Measurements from ENCODE around the gene CACNA2D1.
"Not testable (repeated sequence)": the region's sequence is repeated elsewhere in the genome, so short reads cannot be mapped to it uniquely, and the experiment has no call there.

CACNA2D1 gene

GRCh38 chr7:82173400-82174021 lies 270.1 kb downstream of the CACNA2D1 start:
- DNase-seq (ENCODE audit: low read depth in 2 of 2, low spot score in 1 of 2), result no peak

GRCh38 chr7:82172881-82173280 lies 270.7 kb downstream of the CACNA2D1 start:
- DNase-seq (ENCODE audit: low read depth in 2 of 2, low spot score in 1 of 2), result no peak

- no peak for DNase-seq (ENCODE audit: low read depth in 2 of 2, low spot score in 1 of 2)
These were observed 271.6 kb downstream of the CACNA2D1 start for GRCh38 chr7:82172017-82172416.

- no peak for DNase-seq (ENCODE audit: low read depth in 2 of 2, low spot score in 1 of 2)
These were observed 275.8 kb downstream of the CACNA2D1 start for GRCh38 chr7:82167558-82168314.

GRCh38 chr7:82166260-82167015 lies 277.1 kb downstream of the CACNA2D1 start:
- DNase-seq (ENCODE audit: low read depth in 2 of 2, low spot score in 1 of 2), result no peak

- DNase-seq (ENCODE audit: low read depth in 2 of 2, low spot score in 1 of 2), result no peak
These were observed 278.8 kb downstream of the CACNA2D1 start for GRCh38 chr7:82164813-82165212.

- DNase-seq (ENCODE audit: low read depth in 2 of 2, low spot score in 1 of 2), result no peak
These were observed 279.2 kb downstream of the CACNA2D1 start for GRCh38 chr7:82164410-82164809.

GRCh38 chr7:82163586-82163985 lies 280.0 kb downstream of the CACNA2D1 start:
- no peak for DNase-seq (ENCODE audit: low read depth in 2 of 2, low spot score in 1 of 2)

GRCh38 chr7:82162289-82162688 lies 281.3 kb downstream of the CACNA2D1 start:
- no peak for DNase-seq (ENCODE audit: low read depth in 2 of 2, low spot score in 1 of 2)

GRCh38 chr7:82158327-82158726 lies 285.2 kb downstream of the CACNA2D1 start:
- no peak for DNase-seq (ENCODE audit: low read depth in 2 of 2, low spot score in 1 of 2)

GRCh38 chr7:82156893-82157292 lies 286.7 kb downstream of the CACNA2D1 start:
- DNase-seq (ENCODE audit: low read depth in 2 of 2, low spot score in 1 of 2), result no peak

- no peak for DNase-seq (ENCODE audit: low read depth in 2 of 2, low spot score in 1 of 2)
These were observed 287.4 kb downstream of the CACNA2D1 start for GRCh38 chr7:82156168-82156567.

- no peak for DNase-seq (ENCODE audit: low read depth in 2 of 2, low spot score in 1 of 2)
These were observed 288.8 kb downstream of the CACNA2D1 start for GRCh38 chr7:82154728-82155127.

GRCh38 chr7:82153776-82154175 lies 289.8 kb downstream of the CACNA2D1 start:
- DNase-seq (ENCODE audit: low read depth in 2 of 2, low spot score in 1 of 2), result no peak

- DNase-seq (ENCODE audit: low read depth in 2 of 2, low spot score in 1 of 2), result no peak
These were observed 290.7 kb downstream of the CACNA2D1 start for GRCh38 chr7:82152858-82153257.

GRCh38 chr7:82146491-82146890 lies 297.1 kb downstream of the CACNA2D1 start:
- DNase-seq (ENCODE audit: low read depth in 2 of 2, low spot score in 1 of 2), result no peak

- DNase-seq (ENCODE audit: low read depth in 2 of 2, low spot score in 1 of 2), result no peak
These were observed 301.2 kb downstream of the CACNA2D1 start for GRCh38 chr7:82142263-82142864.

GRCh38 chr7:82141427-82141826 lies 302.1 kb downstream of the CACNA2D1 start:
- no peak for DNase-seq (ENCODE audit: low read depth in 2 of 2, low spot score in 1 of 2)

- DNase-seq (ENCODE audit: low read depth in 2 of 2, low spot score in 1 of 2), result not testable (repeated sequence)
These were observed 303.0 kb downstream of the CACNA2D1 start for GRCh38 chr7:82140608-82141007.

GRCh38 chr7:82131215-82131614 lies 312.4 kb downstream of the CACNA2D1 start:
- DNase-seq (ENCODE audit: low read depth in 2 of 2, low spot score in 1 of 2), result no peak

- DNase-seq (ENCODE audit: low read depth in 2 of 2, low spot score in 1 of 2), result no peak
These were observed 314.5 kb downstream of the CACNA2D1 start for GRCh38 chr7:82129091-82129490.

GRCh38 chr7:82128546-82128945 lies 315.0 kb downstream of the CACNA2D1 start:
- no peak for DNase-seq (ENCODE audit: low read depth in 2 of 2, low spot score in 1 of 2)

Data from stimulated activated CD8-positive, alpha-beta memory T cell treated with anti-CD3 and anti-CD28 coated beads, Interleukin-4, amount 100 ng/mL, for 4 hours (primary cell).